BE2C (cell line): ENCODE results near the gene SCRN2.

Experiments
- DNase-seq: peaks from one replicate; pipeline ENCODE4 v3.0.0-alpha.2; 2020
- H3K27me3 ChIP-seq: fragments of 250-450 bp; sonication (Bioruptor Pico); 2 replicates; pipeline ENCODE4 v1.5.1; 2020; ENCODE audit warnings: mild to moderate bottlenecking
- H3K36me3 ChIP-seq: fragments of 250-450 bp; sonication (Bioruptor Pico); 2 replicates; pipeline ENCODE4 v1.5.1; 2020; ENCODE audit warnings: mild to moderate bottlenecking
- H3K4me1 ChIP-seq: fragments of 250-450 bp; sonication (Bioruptor Pico); 2 replicates; pipeline ENCODE4 v1.5.1; 2020
- H3K4me3 ChIP-seq: 2 replicates; pipeline ENCODE4 v1.5.1; 2011; ENCODE audit warnings: low read depth, low read length
- H3K9me3 ChIP-seq: fragments of 250-450 bp; sonication (Bioruptor Pico); 2 replicates; pipeline ENCODE4 v1.5.1; 2020
- TF ChIP-seq, protein P1 (sequence below): IDR thresholded peaks from 2 replicates; pipeline ENCODE4 v1.5.1; 2012; ENCODE audit warnings: mild to moderate bottlenecking, low read depth, low read length

The SCRN2 gene

DNA sequence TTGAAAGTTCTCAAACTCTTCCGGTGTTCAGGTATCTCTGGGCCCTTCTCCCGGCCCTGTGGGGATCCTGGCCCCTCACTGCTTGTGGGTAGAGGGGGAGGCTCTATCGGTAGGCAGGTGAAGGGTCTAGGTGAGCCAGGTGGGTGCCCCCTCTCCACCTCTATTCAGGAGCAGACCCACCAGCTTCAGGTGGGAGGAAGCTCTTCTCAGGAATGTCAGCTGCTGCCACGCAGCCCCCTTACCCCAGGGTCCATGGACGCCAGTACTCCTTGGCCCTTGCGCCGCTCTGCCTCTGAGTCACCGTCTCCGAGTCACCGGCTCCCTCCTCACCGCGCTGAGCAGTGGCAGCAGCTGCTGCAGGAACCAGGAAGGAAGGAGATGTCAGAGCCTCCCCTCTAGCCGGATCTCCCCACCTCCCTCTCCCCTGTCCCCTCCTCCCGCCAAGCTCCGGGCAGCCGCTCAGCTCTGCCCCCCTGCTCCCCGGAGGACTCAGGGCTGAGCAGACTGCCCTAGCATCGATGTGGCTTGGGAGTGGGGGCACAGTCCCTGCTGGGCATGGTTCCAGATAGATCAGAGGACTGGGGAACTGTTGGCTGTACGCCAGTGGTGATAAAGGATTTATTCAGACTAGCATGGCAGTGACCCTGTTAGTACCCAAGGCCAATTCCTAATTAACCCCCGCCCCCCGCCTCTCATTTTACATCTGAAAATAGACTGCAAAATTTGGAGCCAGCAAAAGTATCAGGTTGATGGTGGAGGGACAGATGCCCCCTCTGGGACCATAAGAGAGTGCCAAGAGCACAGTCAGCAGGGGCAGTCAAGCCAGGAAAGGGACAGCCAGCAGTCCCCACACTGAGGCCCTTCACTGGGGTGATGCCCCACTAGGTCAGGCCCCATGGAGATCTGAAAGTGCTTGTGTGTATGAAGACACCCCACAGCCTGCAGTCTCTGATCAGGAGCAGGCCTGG is 19.4 kb downstream of the SCRN2 start, which contains the start of gene OSBPL7:
Gene OSBPL7, minus strand, starts transcription at position 371 of the 968 bp plus-strand sequence. CDS start 1,516 bp downstream, outside the sequence.
- Histone ChIP-seq H3K9me3 (no peaks in the 10 kb centered on the region), H3K4me3 (peak within 1 kb of the TSS; percentile 82)
- DNase-seq: peak; percentile 92

DNA sequence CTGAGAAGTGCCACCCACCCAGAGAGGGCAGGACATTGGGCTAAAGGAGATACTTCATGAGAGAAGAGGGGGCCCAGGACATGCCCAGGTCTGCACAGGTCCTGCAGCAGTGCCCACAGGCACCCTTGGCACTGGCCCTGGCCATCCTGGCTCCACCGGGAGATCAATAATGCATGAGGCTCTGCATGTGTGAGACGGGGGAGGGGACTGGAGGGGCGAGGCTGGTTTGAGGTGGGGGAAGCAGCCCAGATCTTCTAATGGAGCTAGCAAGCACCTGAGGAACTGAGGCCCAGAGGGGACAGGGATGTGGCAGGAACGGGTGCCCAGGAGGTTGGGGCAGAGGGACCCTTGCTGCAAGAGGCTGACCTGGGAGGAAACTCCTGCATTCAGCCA is 20.0 kb downstream of the SCRN2 start:
- no peaks in the 10 kb centered on the region for H3K27me3 ChIP-seq
- peaks cover 23% of the 10 kb centered on the region for H3K36me3 ChIP-seq
- no peaks in the 10 kb centered on the region for H3K9me3 ChIP-seq
- H3K4me1 ChIP-seq: peaks cover 8% of the 10 kb centered on the region; the same call in 1 of the 2 replicates
- no peak for DNase-seq
- TF ChIP-seq, protein P1, sequence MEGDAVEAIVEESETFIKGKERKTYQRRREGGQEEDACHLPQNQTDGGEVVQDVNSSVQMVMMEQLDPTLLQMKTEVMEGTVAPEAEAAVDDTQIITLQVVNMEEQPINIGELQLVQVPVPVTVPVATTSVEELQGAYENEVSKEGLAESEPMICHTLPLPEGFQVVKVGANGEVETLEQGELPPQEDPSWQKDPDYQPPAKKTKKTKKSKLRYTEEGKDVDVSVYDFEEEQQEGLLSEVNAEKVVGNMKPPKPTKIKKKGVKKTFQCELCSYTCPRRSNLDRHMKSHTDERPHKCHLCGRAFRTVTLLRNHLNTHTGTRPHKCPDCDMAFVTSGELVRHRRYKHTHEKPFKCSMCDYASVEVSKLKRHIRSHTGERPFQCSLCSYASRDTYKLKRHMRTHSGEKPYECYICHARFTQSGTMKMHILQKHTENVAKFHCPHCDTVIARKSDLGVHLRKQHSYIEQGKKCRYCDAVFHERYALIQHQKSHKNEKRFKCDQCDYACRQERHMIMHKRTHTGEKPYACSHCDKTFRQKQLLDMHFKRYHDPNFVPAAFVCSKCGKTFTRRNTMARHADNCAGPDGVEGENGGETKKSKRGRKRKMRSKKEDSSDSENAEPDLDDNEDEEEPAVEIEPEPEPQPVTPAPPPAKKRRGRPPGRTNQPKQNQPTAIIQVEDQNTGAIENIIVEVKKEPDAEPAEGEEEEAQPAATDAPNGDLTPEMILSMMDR: no peak
- H3K4me3 ChIP-seq: peak overlapping the region; percentile 82

More for the DNA sequence above, 19.4 kb downstream of the SCRN2 start, which contains the start of gene OSBPL7:
- H3K36me3 ChIP-seq: peaks cover 30% of the 10 kb centered on the region
- TF ChIP-seq, protein P1: peak; percentile 14; the same call in 1 of the 2 replicates
- peaks cover 8% of the 10 kb centered on the region; the same call in 1 of the 2 replicates for H3K4me1 ChIP-seq
- H3K27me3 ChIP-seq: no peaks in the 10 kb centered on the region

DNA sequence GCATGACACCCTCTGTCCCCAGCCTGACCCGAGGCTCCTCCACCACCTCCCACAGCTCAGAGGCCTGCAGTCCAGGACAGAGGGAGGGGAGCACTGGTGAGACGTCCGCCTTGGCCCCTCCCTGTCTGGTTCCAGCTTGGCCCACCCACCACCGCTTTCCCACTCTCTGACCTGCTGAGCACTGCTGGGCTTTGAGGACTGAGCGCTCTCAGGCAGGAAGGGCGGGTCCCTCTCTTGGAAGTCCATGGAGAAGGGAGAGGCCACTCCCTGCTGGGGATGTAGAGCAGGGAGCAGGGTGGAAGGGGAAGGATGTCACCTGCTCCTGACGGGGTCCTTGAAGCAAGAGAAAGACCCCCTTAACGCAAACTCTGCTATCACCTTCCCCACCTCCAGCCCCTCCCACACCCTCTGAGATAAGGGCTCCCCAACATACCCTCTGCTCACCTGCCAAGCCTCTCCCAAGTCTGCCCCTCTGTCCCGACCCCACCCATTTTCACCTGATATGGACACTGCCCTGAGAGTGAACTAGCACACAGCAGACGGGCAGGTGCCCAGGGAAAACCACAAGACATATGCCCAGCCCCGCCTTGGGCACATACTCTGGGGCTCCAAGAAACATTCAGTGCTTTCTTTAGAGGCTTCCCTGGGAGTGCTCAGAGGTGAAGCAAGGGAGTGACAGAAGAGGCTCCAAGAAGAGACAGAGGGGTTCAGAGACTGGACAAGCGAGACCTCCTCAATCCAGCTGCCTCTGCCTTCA is 20.9 kb downstream of the SCRN2 start:
- no peak for DNase-seq
- H3K4me1 ChIP-seq: peaks cover 8% of the 10 kb centered on the region; the same call in 1 of the 2 replicates
- H3K36me3 ChIP-seq: peaks cover 21% of the 10 kb centered on the region
- H3K9me3 ChIP-seq: no peaks in the 10 kb centered on the region
- H3K27me3 ChIP-seq: no peaks in the 10 kb centered on the region
- TF ChIP-seq, protein P1: no peak
- H3K4me3 ChIP-seq: no peak overlapping the region; the same call in 1 of the 2 replicates

DNA sequence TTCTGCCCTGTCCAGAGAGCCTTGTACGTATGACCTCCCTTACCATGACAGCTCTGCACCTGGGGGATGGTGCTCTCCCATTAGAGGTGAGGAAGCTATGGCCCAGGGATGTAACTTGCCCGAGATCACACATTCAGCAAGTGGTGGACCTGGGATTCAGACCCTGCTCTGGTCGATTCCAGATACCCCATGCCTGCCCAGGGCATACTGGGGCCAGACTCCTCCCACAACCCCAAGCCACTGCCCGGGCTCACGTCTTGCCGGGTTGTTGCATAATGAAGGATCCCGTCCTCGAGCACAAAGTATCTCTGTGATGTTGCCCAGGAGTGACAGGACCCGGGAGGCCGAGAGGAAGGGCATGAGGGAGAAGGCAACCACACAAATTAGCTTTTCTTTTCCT is 21.6 kb downstream of the SCRN2 start:
- Histone ChIP-seq H3K4me1 (peaks cover 8% of the 10 kb centered on the region; the same call in 1 of the 2 replicates), H3K4me3 (no peak overlapping the region), H3K9me3 (no peaks in the 10 kb centered on the region), H3K36me3 (peaks cover 19% of the 10 kb centered on the region), H3K27me3 (no peaks in the 10 kb centered on the region)
- TF ChIP-seq, protein P1: no peak
- DNase-seq: no peak

DNA sequence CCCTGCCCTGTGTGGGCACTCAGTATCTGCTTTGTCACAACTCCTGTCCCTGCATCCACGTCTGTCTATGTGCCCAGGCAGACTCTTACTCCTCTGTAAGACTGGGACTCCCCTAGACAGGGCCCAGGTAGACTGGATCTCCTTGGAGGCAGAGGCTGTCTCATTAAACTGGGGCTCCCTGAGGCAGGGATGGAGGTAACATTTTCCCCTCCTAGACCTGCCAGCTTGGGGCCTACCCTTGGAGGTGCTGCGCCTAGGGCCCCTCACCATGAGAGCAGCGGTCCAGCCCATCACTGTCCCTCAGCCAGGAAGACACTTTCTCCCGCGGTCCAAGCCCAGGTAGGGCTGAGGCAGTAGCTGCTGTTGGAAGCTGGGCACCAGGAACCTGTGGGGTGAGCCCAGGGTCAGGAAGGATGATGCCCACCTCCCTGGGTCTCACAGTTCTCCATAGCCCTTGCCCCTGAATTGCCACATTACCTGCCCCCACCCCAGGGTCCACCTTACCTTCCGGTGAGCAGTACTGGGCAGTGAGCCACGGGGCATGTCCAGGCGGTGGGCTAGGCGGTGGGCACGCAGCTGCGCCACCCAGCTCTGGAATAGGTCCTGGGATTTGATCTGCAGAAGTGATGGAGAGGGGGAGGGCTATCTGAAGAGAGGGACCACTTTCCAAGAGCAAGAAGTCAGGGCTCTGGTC is 22.9 kb downstream of the SCRN2 start:
- no peaks in the 10 kb centered on the region for H3K9me3 ChIP-seq
- H3K27me3 ChIP-seq: no peaks in the 10 kb centered on the region
- no peak for DNase-seq
- H3K4me3 ChIP-seq: no peak overlapping the region
- peaks cover 9% of the 10 kb centered on the region for H3K36me3 ChIP-seq
- TF ChIP-seq, protein P1: no peak
- H3K4me1 ChIP-seq: peaks cover 8% of the 10 kb centered on the region; the same call in 1 of the 2 replicates
